Measurements from ENCODE around the gene TPST1. TPM values are rescaled to one million over a fixed set of nuclear protein-coding genes. Genes with fewer than 3 reads are reported as not detected.

TPST1 gene
- total RNA-seq, 1 experiment from 2014 or later, result 15.0 TPM

GRCh38 chr7:66186991-66187390, 18.1 kb upstream of the TPST1 start:
- Mint-ChIP-seq H3K27me3 (ENCODE audit: low read depth) (peaks cover 2% of the 10 kb centered on the region; the same call in 1 of the 2 replicates), H3K36me3 (peaks cover 3% of the 10 kb centered on the region; the same call in 1 of the 2 replicates), H3K4me1 (no peaks in the 10 kb centered on the region), H3K9me3 (peaks cover 12% of the 10 kb centered on the region), H3K4me3 (no peak overlapping the region), H3K27ac (no peak overlapping the region)
- DNase-seq (ENCODE audit: low spot score) (no peak), ATAC-seq (no peak)
- CTCF ChIA-PET, result no interaction called here
- POLR2A ChIA-PET, result no interaction called here
- TF ChIP-seq ZNF219 (CRISPR knock-in tag; IDR thresholded peaks at IDR 0.05; ENCODE audit: borderline replicate concordance) (no peak), USF2 (CRISPR knock-in tag; IDR thresholded peaks at IDR 0.05) (no peak), ZNF512 (CRISPR knock-in tag; IDR thresholded peaks at IDR 0.05; ENCODE audit: borderline replicate concordance) (no peak), GRHL2 (CRISPR knock-in tag; IDR thresholded peaks at IDR 0.05; ENCODE audit: insufficient replicate concordance, severe bottlenecking) (no peak), NR2C2 (CRISPR knock-in tag; IDR thresholded peaks at IDR 0.05) (no peak), FOXK1 (CRISPR knock-in tag; IDR thresholded peaks at IDR 0.05) (no peak), CREB1 (CRISPR knock-in tag; IDR thresholded peaks at IDR 0.05) (no peak), ERG (CRISPR knock-in tag; IDR thresholded peaks at IDR 0.05) (no peak), CREM (CRISPR knock-in tag; IDR thresholded peaks at IDR 0.05) (no peak), JAZF1 (CRISPR knock-in tag; IDR thresholded peaks at IDR 0.05) (no peak), PRRX2 (CRISPR knock-in tag; IDR thresholded peaks at IDR 0.05) (no peak), MXD4 (CRISPR knock-in tag; IDR thresholded peaks at IDR 0.05; ENCODE audit: borderline replicate concordance) (no peak), HMGXB4 (CRISPR knock-in tag; IDR thresholded peaks at IDR 0.05) (no peak), ZNF138 (CRISPR knock-in tag; conservative IDR thresholded peaks at IDR 0.05) (no peak), ARID4B (CRISPR knock-in tag; IDR thresholded peaks at IDR 0.05; ENCODE audit: borderline replicate concordance) (no peak), NFE2L1 (CRISPR knock-in tag; IDR thresholded peaks at IDR 0.05) (no peak), ATF3 (CRISPR knock-in tag; conservative IDR thresholded peaks at IDR 0.05) (no peak), E2F4 (CRISPR knock-in tag; IDR thresholded peaks at IDR 0.05; ENCODE audit: borderline replicate concordance, low read depth) (no peak)
